HG03457 (cell line): ENCODE measurements around the gene PRKCB.
"Not testable (repeated sequence)": the region's sequence is repeated elsewhere in the genome, so short reads cannot be mapped to it uniquely, and the experiment has no call there.

Experiments used
- ATAC-seq: cut with Tn5 transposase; IDR thresholded peaks from one replicate; pipeline ENCODE4 v1.9.1; 2021; ENCODE audit warnings: moderate number of reproducible peaks; ENCODE audit not compliant: unreplicated experiment

Gene PRKCB

DNA sequence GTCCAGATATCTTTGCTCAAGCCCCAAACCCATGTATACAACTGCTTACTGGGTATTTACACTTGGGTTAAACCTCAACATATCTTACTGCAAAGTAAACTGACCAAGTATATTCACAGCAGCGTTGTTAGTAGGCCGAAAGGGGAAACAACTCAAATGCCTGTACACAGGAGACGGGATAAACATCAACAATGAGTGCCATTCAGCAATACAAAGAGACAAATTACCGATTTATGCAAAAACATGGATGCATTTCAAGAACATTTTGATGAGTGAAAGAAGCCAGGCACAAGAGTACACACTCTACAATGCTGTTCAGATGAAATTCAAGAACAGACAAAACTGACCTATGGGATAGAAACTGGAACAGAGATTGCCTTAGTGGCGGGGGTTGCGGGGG lies 284.0 kb downstream of the PRKCB start:
- no peak for ATAC-seq

DNA sequence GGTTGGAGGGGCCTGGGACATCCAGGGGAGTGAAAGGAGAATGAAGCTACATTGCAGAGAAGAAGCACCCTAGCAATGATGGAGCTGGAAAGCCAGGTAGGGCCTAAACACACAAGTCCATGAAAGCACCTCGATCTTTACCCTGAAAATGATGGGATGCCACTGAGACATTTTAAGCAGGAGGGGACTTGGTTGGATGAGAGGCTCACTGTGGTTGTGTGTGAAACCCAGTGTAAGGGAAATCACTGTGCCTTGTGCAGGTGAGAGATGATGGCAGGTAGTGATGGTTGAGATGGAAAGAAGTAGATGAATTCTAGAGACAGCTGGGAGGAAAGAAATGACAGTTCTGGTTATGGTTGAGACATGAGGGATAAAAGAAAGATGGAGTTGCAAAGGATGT lies 287.5 kb downstream of the PRKCB start:
- ATAC-seq = no peak

DNA sequence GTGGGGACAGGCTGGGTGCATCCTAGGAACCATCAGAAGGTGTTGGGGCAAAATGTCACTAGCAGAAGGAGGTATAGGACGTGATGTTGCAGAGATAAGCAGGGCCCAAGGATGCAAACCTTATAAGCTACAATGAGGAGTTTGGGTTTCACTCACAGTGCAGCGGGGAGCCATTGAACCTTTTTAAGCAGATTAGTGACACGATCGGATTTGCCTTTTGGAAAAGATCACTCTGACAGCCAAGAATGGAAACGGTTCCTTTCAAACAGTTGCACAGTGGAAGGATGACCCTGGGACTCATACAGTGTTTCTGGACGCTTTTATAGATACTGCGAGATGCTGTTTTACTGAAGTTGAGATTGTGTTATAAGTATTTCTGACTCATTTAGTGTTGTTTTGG lies 288.5 kb downstream of the PRKCB start:
- ATAC-seq = no peak

DNA sequence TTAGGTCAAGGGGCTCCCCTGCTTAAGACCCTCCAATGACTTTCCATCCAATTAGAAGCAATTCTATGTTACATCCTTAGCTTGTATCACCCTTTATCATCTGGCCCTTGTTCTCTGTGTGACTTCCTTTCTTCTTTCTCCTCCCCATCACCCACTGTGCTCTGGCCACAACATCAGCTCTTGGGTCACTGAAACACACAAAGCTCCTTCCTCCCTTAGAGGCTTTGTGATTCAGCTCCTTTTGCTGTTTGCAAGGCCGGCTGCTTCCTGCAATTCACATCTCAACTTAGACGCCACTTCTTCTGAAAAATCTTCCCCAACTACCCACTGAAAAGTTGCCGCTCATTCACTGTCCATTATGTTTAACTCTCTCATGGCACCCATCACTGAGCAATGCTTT lies 289.4 kb downstream of the PRKCB start:
- ATAC-seq = no peak

DNA sequence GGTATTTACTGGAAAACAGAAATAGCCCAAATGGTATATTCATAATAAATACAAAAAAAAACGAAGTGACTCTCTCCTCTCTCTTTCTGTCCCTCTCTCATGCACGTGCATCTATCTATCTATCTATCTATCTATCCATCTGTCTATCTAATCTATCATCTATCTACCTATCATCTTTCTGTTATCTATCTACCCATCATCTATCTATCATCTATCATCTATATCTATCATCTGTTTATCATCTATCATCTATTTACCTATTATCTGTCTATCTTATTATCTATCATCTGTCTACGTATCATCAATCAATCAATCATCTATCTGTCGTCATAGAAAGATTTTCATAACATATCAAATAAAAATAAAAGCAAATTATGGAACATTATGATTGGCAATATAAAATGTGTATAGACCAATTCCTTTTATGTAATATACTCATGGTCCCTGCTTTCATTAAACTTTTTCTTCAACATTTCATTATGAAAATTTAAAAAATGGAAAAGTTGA lies 293.7 kb downstream of the PRKCB start:
- no peak for ATAC-seq

DNA sequence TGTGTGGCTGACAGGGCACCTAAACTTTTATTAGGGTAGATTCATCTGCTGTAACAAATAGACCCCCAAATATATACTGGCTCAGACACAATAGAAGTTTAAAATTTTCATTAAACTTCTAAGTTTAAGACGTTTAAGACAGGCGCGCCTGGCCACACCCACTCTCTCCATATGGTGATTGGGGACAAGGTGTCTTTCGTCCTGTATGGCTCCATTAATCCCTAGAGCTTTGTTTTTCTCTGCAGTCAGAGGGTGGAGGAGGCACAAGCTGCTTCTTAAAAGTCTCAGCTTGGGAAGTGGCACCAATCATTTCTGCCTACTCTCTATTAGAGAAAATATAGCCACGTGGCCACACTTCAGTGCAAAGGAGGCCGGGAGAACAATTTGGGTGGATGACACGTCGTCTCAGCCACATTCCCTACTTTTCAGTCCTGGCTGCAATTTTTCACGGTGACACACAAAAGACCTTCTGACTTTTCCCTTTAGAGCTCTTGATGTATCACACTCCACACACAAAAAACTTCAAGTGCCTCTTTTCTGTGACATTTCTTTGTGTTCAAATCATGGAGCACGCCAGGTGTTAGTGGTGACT lies 294.8 kb downstream of the PRKCB start:
- no peak for ATAC-seq

DNA sequence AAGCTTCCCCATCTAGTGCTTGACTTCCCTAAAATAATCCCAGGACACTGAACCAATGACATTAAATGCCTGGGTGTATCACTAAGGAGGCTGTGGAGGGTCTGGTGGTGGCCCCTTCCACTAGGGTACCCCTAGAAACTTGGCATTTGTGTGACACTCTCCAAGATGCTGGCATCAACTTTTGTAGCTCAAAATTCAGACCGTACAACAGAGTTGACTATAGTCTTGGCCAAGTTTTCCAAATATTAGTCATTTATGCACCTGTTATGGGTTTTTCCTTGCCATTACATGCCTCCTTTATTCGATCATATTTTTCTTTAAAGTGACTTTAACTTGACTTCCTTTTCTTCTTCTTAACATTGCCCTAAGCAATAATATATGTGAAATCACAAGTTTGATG lies 295.5 kb downstream of the PRKCB start:
- no peak for ATAC-seq

DNA sequence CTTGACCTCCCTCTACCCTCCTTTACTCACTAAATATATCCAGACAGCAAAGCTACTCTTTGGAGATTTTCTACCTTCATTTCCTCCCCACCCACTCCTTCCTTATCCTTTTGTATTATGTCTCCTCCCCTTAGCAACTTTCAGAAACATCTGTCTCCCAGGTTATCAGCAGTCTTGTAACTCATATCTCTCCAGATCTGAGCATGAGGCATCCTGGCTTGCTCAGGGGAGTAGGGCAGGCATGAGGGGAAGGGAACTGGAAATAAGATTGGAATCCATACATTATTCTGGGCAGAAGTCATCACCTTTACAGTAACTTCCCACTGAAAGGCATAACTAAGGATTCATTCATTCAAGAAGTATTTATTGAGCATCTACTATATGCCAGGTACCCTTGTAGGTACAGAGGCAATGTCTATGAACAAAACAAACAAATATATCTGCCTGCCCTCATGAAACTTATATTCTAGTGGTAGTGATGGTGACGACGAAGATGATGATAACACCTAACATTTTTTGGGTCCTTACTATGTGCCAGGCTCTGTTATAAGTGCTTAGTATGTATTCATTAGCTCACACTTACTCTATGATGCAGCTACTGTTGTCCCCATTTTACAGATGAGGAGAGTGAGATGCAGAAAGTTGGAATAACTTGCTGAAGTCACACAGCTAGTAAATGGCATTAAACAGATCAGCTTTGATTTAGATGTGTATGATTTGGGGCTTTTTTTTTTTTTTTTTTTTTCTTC lies 296.4 kb downstream of the PRKCB start:
- ATAC-seq = no peak

DNA sequence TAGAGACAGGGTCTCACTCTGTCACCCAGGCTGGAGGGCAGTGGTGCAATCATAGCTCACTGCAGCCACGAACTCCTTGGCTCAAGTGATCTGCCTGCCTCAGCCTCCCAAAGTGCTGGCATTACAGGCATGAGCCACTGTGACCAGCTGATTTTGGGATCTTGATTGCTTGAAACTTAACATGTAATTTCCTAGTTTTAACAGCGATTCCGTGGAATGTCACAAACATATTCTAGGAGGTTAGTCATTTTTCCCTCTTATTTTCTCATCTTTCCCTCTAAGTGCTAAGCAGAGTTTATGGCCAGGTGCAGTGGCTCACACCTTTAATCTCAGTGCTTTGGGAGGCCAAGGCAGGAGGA lies 297.0 kb downstream of the PRKCB start:
- ATAC-seq = no peak

DNA sequence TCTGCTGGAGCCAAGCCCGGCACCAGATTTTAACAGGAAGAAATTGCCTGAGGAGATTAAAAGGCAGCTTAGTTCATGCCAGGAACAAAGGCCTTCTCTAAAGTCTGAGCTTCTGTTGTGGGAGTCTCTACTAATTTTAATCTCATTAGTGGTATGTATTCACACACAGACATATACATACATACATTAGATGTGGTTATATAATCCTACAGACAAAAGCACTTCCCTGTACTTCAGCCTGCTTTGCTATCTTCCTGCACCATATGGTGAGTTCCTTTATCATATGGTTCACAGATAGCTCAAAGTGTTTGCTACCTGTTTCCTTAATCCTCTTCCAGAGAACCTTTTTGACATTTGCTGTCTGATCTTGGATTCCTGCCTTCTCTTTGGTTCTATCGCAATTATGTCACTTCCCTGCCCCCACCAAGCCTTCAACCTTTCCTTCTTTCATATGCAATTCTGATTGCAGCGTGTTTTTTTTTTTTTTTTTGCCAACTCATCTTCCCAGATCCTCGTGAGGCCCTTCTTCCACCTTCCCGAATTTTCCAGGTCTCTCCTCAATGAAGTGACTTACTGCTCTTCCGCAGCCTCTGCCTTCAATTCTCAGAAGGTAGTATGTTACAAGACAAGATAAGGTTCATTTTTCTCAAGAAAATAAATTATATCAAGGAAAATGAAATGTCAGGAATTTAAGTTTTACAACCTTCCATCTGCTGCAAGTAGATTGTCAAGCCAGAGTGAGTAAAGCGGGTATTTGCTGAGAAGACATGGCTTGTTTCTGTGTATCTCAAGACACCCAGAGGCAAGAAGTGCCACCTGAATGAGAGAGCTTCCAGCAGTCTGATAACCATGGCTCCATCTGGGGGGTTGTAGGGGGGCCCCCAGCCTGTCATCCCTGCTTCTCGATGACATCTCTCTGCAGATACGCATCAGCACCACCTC lies 300.1 kb downstream of the PRKCB start:
- no peak for ATAC-seq

DNA sequence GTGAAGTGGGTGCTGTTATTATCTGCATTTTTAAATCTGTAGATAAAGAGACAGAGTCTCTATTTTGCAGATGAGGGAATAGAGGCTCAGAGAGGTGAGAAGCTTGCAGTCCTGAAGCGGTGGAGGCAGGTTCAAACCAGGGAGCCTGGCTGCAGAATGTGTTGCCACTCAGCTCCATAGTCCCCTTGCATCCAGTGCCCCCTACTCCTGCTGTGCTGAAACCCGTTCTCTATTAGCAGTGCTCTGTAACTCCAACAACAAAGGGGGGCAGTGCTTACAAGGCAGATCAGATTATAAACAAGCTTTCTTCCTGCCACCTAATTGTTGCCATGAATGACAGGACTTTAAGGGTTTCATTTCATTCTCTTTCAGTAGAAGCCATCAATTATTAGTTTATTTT lies 302.2 kb downstream of the PRKCB start:
- no peak for ATAC-seq

DNA sequence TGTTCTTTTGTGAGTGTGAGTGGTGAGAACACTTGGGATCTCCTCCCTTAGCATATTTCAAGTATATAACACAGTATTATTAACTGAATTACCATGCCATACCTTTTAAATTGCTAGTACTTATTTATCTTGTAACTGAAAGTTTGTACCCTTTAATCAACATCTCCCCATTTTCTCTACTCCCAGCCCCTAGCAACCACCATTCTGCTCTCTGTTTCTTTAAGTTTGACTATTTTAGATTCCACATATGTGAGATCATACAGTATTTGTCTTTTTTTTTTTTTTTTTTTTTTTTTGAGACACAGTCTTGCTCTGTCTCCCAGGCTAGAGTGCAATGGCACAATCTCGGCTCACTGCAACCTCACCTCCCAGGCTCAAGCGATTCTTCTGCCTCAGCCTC lies 302.8 kb downstream of the PRKCB start:
- no peak for ATAC-seq

DNA sequence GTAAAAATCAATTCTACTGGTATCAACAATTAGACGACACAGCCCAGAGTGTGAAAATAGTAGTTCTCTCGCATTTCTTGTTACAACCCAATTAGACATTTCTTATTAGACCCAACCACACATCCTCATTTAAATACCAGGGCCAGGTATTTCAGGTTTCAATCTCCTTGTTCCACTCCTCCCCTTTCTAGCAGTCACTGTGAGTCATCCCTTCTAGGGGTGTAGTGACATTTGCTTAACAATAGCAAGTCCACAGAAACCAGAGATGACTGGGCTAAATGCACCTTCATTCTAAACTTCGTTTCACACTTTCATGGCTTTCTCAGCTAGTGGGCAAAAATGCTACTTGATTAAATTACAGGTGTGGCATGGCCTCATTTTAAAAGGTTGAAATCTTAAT lies 303.5 kb downstream of the PRKCB start:
- ATAC-seq = no peak

DNA sequence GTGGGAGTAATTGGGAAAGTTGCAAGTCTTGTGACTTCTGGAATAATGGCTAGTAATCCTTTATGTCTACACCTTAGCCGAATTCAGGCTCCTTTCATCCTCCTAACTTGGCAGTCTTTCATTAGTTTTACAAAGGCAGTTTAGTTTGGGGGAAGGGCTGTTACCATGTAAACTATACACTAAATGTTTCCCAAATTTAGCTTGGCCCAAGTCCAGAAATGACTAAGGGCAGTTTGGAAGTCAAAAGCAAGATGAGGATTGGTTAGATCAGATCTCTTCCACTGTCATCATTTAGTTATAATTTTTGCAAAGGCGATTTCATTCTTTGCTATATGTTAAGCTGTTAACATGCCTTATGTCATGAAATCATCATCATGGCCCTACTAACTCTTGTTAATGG lies 304.9 kb downstream of the PRKCB start:
- no peak for ATAC-seq

DNA sequence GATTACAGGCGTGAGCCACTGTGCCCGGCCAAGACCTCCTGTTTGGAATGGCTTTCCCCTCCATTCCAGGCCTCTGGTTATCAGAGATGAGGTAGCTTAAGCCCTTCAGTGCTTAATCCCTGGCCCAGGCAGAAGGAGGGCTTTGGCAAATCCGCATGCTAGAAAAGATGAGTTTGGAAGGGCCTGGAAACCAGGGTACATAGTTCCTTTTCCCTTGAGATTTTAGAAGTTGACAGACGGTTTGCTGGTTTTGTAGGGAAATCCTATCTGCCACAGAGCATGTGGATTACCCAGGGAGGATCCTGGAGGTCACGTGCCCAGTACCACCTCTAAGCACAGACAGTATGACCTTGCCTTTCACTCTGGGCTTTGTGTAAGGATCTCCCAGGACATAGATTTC lies 305.7 kb downstream of the PRKCB start:
- ATAC-seq = no peak

DNA sequence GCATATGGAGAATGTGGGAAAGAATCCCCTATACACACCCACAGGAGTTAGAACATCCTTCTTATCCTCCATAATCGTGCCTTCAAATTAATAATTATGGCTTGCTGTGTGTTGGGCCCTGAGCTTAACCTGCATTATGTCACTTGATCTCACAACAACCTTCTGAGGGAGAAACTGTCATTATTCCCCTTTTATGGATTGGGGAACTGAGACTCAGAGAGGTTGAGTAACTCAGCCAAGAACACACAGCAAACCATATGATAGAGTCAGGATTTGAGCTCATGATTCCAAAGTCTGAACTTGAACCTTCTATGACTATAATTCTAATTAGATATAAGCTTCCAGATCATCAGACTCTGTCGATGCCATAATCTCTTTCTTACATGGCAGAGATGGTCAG lies 306.1 kb downstream of the PRKCB start:
- ATAC-seq = no peak

DNA sequence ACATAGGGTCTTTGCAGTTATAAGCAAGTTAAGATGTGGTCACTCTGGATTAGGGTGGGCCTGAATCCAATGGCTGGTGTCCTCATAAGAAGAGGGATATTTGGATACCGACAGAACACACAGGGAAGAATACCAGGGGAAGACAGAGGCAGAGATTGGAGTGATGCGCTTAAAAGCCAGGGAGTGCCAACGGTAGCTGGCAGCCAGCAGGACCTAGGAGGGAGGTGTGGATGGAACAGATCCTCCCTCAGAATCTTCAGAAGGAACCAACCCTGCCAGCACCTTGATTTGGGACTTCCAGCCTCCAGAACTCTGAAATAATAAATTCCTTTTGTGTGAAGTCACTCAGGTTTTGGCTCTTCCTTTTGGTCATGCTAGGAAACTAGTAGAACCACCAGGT lies 310.1 kb downstream of the PRKCB start:
- ATAC-seq = no peak

DNA sequence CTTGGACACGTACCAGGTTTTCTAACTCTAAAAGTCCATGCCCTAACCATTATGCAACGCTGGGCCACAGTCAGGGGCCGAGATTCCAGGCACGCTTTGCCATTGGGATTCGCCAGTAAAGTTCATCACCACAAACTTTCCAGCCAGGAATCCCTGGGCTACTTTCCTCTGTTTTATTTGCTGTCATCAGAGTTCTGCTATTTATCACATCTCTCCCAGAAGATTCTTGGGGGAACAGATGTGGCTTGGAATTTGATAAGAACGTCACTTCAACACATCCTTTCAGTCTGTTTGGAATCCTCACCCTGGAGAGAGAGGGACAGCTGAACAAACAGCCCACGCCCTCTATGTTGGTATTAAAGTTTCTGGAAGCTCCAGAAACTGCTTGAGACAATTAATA lies 310.7 kb downstream of the PRKCB start:
- ATAC-seq = no peak

DNA sequence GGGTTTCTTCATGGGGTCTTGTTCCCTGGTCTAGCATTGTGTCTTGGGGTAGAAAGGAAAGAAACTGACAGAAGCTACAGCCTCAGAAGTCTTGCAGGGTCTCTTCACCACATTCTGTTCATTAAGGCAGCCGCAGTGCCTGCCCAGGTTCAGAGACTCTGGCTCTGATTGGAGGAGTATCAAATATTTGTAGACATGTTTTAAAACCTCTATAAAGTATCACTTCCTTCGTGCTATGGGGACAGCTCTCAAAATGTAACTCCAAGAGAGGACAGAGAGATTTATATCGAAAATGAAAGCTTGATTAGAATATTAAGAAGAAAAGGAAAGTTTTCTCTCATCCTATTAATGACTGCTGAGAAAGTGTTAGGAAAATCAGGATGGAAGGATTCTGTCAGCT lies 313.3 kb downstream of the PRKCB start:
- no peak for ATAC-seq

DNA sequence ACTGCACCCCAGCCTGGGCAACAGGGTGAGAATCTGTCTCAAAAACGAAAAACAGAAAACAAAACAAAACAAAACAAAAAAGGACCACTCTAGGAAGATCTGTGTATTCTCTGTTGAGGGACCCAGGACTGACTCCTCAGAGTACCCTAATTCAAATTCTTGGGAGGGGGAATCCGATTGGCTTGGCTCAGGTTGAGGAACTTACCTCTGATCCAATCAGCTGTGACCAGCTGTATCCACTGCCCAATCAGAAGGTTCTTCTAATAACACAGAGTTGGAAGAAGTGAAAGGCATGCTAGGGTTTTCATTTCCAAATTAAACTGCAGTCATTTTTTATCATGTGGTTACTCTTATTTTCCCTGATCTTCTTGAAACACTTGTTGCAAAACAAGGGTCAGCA lies 314.5 kb downstream of the PRKCB start:
- ATAC-seq = no peak

DNA sequence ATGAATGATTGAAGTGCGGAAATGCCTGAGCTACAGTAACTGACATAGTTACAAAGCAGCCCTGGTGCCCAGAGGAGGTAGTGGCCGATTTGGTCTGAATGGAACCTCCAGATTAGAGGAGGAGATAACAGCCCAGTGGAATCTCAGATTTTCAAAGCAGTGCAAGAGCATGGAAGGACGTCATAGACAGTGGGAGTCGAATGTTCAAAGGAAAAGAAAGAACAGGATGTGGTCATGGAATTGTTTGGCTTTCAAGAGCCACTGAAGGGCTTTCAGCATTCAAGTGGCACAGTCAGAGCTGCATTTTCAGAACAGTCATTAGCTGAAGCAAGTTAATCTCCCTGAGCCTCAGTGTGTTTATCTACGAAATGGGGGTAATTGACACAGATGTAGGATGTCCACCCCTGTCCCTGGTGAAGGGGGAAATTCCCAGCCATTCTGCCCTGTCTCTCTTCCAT lies 315.7 kb downstream of the PRKCB start:
- no peak for ATAC-seq

DNA sequence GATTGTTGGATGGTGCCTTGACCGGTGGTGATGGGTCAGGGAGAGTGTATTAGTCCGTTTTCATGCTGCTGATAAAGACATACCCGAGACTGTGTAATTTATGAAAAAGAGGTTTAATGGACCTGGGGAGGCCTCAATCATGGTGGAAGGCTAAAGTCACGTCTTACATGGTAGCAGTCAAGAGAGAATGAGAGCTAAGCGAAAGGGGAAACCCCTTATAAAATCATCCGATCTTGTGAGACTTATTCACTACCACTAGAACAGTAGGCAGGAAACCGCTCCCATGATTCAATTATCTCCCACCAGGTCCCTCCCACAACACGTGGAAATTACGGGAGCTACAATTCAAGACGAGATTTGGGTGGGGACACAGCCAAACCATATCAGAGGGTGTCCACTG lies 316.3 kb downstream of the PRKCB start:
- not testable (repeated sequence) for ATAC-seq
